Measurements from ENCODE around the gene SLC7A9.

DNA sequence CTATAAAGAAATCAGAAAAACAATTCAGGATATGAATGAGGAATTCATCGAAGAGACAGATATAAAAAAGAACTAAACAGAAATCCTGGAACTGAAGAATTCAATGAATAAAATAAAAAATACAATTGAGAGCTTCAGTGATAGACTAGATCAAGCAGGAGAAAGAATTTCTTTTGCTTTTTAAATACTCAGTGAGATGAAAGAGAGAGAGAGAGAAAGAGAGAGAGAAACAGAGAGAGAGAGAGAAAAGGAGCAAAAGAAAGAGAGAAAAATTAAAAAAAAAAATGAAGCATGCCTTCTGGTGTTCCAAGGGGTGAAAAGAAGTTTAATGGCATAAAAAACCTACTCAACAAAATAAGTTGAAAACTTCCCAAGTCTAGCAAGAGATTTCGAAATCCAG is 22.0 kb upstream of the SLC7A9 start:
- no peak for TF ChIP-seq POLR2A (IDR thresholded peaks at IDR 0.05)
- TF ChIP-seq, protein P1, sequence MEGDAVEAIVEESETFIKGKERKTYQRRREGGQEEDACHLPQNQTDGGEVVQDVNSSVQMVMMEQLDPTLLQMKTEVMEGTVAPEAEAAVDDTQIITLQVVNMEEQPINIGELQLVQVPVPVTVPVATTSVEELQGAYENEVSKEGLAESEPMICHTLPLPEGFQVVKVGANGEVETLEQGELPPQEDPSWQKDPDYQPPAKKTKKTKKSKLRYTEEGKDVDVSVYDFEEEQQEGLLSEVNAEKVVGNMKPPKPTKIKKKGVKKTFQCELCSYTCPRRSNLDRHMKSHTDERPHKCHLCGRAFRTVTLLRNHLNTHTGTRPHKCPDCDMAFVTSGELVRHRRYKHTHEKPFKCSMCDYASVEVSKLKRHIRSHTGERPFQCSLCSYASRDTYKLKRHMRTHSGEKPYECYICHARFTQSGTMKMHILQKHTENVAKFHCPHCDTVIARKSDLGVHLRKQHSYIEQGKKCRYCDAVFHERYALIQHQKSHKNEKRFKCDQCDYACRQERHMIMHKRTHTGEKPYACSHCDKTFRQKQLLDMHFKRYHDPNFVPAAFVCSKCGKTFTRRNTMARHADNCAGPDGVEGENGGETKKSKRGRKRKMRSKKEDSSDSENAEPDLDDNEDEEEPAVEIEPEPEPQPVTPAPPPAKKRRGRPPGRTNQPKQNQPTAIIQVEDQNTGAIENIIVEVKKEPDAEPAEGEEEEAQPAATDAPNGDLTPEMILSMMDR (IDR thresholded peaks at IDR 0.05) = no peak
